ENCODE measurements around the gene NDUFAF5.

DNA sequence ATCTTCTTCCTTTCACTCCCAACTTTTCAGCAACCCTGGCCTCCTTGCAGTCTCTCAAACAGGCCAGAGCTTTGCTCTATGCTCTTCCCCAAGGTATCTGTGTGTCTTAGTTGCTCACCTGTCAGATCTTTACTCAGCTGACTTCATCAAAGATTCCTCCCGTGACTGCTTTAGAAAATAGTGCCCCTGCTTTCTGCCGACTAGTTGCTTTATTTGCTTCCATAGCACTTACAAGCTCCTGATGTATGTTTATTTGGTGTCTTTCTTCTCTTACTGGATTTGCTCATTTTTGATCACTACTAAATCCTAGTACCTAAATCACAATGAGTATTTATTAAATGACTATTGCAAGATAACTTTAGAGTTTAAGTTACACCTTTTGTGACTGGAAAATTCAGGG, 5.9 kb downstream of the NDUFAF5 start:
- TF ChIP-seq, protein P1, sequence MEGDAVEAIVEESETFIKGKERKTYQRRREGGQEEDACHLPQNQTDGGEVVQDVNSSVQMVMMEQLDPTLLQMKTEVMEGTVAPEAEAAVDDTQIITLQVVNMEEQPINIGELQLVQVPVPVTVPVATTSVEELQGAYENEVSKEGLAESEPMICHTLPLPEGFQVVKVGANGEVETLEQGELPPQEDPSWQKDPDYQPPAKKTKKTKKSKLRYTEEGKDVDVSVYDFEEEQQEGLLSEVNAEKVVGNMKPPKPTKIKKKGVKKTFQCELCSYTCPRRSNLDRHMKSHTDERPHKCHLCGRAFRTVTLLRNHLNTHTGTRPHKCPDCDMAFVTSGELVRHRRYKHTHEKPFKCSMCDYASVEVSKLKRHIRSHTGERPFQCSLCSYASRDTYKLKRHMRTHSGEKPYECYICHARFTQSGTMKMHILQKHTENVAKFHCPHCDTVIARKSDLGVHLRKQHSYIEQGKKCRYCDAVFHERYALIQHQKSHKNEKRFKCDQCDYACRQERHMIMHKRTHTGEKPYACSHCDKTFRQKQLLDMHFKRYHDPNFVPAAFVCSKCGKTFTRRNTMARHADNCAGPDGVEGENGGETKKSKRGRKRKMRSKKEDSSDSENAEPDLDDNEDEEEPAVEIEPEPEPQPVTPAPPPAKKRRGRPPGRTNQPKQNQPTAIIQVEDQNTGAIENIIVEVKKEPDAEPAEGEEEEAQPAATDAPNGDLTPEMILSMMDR (IDR thresholded peaks at IDR 0.05 in 8 of 11, conservative IDR thresholded peaks at IDR 0.05 in 3 of 11): no peak
- TF ChIP-seq POLR2A (IDR thresholded peaks at IDR 0.05) (no peak), POLR2AphosphoS5 (IDR thresholded peaks at IDR 0.05) (no peak)
